Stimulated activated CD8-positive, alpha-beta memory T cell treated with anti-CD3 and anti-CD28 coated beads, Interleukin-12 subunit alpha, Interleukin-12 subunit beta, amount 100 ng/mL, for 1 hour (primary cell): Measurements from ENCODE around the gene EGFL7.
A peak's percentile ranks its signal among the peaks of the same experiment; 100 is the strongest.

Experiments
- DNase-seq: peaks from one replicate; pipeline ENCODE4 v3.0.0-alpha.2; 2020; ENCODE audit warnings: low read depth

The EGFL7 gene

DNA sequence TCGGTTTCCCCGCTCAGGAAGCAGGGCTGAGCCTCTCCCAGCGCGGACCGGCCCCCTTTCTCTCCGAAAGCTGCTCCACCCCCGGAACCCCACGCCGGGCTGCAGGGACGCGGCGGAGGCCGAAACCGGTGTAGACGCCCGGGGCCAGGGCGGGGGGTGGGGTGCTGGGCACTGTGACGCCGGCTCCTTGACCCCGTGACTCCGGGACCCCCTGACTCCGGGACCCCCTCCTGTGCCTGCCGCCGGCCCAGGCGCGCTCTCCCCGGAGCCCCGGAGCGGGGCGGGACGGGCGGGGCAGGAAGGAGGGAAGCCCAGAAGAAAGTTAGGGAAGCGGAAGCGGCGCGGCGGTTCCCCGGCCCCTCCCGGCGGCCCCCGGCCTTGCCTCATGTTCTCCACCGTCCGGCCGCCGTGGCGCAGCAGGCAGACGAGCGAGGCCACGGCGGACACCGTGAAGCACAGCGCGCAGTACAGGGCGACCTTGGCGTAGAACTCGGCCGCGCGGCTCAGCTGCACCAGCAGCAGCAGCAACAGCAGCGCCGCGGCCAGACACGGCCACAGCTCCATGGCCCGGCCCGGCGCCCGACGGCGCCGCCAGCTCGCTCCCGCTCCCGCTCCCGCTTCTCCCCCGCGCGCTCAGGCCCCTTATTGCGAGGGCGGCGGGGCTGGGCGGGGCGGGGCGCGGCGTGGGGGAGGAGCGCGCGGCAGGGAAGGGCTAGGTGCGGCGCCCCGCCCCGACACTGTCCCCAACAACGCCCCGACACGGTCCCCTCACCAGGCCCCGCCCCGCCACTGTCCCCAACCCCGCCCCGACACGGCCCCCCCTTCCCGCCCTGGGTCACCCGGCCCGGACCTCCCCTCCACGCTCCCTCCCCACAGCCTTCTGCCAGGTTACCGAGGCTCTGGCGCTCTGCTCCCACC lies 24.3 kb downstream of the EGFL7 start, which contains the start of gene AGPAT2:
AGPAT2 (minus strand) TSS at position 664 of the 918 bp plus-strand sequence; CDS start at position 564, 100 bp downstream.
- DNase-seq: peak; percentile 37

DNA sequence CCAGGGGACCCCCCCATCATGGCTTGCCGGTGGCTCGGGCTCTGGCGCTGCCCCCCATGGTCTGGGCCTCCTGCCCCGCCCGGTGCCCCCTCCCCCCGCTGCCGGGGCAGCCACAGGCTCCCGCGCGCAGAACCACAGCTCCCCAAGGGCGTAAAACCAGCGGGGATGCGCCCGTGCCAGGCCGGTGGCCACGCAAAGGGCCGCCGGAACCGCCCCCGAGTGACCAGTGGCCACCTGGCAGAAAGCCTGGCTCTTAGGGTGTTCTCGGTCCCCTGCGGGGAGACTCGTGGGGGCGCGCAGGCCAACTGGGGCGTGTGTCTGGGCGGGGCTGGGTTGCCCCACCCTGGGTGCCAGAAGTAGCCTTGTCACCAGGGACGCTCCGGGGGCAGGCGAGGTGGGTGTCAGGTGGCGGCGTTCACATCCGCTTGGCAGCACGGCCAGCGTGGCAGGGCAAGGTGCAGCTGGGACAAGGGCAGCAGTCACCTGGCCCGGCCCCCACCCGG lies 25.1 kb downstream of the EGFL7 start:
- DNase-seq: no peak

GRCh38 chr9:136688274-136689107 lies 25.8 kb downstream of the EGFL7 start:
- DNase-seq: no peak

GRCh38 chr9:136689108-136689460 lies 26.4 kb downstream of the EGFL7 start:
- no peak for DNase-seq

DNA sequence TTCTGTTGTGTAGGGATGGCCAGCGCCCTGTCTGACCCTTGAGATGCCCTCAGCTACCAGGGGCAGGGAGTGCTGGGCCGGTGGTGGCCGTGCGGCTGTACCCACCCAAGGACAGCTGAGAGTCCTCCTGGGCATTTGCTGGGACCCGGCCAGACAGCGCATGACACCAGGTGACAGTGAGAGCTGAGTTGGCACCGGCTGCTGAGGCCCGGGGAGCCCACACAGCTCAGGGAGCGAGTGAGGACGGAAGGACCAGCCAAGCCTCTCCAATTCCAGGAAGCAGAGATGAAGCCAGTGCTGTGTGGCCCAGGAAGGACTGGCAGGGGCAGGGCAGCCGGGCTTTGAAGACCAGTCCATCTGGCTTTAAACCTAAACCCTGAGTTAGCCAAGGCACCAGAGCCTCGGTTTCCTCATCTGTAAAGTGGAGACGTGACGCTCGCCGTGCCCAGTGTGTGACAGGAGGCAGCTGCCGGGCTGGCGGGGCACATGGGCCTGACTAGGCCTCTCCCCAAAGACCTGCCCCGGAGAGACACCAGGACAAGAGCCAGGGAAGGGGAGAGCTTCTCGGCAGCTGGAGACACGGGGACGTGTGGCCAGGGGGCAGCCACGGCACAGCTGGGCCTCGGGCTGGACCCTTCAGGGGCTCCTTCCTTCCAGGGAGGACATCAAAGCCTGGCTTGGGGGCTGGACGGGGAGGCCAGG lies 27.5 kb downstream of the EGFL7 start:
- no peak for DNase-seq

DNA sequence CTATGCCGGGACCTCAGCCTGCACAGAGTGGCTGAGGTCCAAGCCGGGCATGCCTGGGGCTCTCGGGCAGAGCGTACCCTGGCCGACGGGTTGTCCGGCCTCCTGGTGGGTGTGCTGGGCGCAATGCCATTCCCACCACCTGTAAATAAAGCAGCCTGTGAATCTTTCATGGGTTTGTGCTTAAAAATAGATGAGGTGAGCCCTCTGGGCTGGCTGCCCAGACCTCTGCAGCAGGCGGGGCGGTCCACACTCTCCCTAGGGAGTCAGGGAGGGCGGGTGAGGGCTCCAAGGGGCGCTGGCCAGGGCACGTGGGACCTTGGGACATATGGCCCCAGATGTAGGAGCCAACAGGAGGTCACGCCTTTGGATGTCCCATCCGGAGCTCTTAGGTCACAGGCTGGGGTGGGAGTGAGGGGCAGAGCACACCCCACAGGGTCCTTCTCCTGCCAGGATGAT lies 28.1 kb downstream of the EGFL7 start:
- DNase-seq: no peak

DNA sequence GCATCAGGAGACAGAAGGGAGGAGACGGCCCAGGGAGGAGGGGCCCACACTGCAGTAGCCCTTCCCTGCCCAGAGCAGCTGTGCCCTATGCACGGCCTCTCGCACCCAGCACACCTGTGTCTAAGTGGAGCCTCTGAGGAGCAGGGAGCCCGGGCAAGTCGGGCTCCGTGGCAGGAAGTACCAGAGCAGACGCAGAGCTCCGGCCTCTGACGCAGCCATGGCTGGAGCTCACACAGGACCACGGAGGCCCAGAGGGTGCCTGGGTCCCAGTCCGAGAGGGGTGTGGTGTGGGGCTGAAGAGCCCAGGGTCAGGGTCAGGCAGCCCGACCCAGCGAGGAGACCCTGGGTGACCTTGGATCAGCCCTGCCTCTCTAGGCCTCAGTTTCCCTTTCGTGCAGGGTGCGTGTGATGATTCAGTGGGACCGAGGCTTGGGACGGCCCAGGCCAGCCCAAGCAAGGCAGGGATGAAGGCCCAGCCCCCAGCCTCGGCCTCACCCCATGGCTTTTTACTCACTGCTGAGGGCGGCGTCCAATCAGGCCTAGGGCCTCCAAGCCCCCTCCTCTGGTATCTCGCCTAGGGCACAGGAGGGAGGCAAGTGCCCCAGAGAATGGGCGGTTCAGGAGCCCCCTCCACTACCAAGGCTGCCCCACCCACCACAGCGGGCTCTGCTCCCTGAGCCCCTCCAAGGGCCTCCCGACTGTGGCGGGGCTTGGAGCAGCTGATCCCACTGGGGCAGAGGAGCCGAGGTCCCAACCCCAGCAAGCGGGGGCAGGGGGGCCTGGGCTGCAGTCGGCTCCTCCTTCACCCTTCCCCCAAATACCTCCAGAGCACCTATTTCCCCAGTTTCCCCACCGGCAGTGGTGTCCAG lies 28.8 kb downstream of the EGFL7 start:
- DNase-seq: no peak

GRCh38 chr9:136692185-136693134 lies 29.7 kb downstream of the EGFL7 start:
- no peak for DNase-seq

- no peak for DNase-seq
Observed at GRCh38 chr9:136693135-136693489, 30.4 kb downstream of the EGFL7 start.

GRCh38 chr9:136693490-136694162 lies 30.9 kb downstream of the EGFL7 start:
- DNase-seq: no peak

DNA sequence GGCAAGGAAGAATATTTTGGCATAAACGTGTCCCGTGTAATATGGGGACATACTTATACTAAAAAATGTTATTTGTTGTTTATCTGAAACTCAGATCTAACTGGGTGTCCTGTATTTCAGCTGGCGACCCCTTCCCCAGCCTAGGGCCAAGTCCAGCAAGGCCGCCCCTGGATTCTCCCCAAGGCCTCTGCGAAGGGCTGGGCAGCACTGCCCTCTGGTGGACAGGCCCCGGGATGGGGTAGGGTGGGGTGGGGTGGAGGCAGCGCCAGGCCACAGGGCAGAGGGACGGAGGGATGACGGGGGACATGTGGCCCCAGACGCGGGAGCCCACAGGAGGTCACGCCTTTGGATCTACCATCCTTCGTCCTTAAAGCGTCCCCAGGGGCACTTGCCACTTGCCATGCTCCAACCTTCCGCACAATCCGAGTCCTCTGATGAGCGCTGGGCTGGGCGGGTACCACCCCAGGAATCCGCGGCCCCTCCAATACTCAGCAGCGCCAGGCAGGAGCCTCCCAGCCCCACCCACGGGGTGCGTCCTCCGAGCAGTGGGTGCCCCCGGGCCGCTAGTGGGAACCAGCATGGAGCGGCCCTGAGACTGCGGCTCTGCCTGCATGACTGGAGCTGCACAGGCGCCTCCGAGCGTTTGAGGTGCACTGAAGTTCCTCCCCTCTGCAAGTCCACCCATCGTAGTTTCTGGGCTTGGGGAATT lies 31.6 kb downstream of the EGFL7 start:
- DNase-seq: no peak

GRCh38 chr9:136694872-136695247 lies 32.1 kb downstream of the EGFL7 start:
- no peak for DNase-seq

DNA sequence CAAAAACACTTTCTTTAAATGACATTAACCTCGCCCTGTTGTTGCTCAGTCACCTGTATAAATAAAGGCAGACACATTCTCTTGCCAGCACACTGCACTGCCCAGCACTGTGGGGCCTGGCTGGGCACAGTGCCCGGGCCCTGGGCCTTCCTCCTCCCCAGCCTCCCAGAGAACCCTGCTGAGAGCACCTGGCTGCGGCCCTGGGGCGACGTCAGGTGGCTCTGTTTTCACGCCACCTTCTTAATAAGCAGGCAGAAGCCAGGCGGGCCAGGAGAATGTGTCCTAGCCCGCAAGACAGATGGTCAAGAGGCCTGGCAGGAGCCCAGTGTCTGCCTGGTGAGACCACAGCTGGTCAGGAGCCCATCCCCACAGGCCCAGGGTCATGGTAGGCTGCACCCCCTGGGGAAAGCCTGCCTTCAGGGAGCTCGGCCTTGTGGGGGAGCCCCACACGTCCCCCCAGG lies 32.7 kb downstream of the EGFL7 start:
- DNase-seq: no peak

GRCh38 chr9:136695955-136696354 lies 33.2 kb downstream of the EGFL7 start:
- DNase-seq: no peak

- no peak for DNase-seq
Observed at GRCh38 chr9:136696502-136696901, 33.8 kb downstream of the EGFL7 start.

DNA sequence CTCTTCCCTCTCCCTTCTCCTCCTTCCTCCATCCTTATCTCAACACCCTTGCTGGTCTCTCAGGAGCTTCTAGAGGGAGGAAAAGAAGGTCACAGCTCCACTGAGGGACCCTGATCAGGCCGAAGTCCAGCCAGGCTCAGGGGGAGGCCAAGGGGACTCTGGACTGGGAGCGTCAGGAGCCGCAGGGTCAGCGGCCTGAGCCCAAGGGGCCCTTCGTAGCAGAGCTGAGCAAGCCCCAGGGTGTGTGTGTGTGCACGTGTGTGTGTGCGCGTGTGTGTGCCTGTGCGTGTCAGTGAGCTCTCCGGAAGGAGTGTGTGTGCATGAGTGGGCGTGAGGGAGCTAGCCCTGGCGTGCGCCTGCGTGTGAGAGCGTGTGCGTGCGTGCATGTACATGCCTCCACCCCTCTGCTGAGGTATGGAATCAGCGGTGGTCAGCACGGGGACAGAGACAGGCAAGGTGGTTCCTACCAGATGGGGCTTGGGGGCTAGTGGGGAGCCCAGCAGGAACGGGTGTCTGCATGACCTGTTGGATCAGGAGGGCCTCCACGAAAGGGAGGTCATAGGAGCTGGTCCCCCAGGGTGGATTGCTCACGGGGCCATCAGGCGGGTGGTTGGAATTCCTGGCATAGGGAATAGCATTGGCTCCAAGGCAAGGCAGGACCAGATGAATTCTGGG lies 34.6 kb downstream of the EGFL7 start:
- DNase-seq: no peak

DNA sequence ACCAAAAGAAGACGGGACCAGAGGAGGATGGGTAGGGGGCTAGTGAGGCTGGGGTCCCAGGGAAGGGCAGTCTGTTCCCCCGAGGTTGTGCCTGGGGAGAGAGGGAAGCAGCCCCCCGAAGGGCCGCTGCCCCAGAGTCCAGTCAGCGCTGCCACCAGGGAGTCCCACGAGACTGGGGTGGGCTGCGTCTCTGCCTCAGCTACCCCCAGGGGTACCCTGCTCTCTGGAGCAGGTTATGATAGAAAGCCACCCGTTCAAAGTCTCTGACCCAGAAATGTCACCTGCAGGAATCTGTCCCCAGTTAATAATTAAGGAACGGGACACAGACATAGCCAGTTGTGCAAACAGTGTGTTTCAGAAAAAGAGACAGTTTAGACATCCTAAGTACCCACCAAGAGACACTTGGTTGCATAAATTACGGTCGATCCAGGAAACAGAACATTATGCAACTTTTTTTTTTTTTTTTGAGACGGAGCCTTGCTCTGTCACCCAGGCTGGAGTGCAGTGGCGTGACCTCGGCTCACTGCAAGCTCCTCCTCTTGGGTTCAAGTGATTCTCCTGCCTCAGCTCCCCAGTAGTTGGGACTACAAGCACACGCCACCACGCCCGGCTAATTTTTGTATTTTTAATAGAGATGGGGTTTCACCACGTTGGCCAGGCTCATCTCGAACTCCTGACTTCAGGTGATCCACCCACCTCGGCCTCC lies 35.3 kb downstream of the EGFL7 start:
- DNase-seq: no peak
